HepG2 (cell line): ENCODE data around the gene STRIP1. TPM values are rescaled to one million over a fixed set of nuclear protein-coding genes. Genes with fewer than 3 reads are reported as not detected.
A peak's percentile ranks its signal among the peaks of the same experiment; 100 is the strongest.

Source experiments
- ATAC-seq: fragments of 200-7000 bp; cut with Tn5 transposase; 3 replicates; pipeline ENCODE4 v1.9.1; 2020; ENCODE audit warnings: mild to moderate bottlenecking, moderate library complexity
- BruUV-seq: library from RNA; stranded (reverse); fragments of 400-500 nt; replicated peaks from 2 replicates; lab custom pipeline; 2021; lab: Mats Ljungman, UMichigan
- CTCF ChIA-PET: fragments of 300-600 bp; formaldehyde crosslinking; extraction: SDS; loops from one replicate; lab custom pipeline; 2021; ENCODE audit warnings: low total read pairs, inconsistent platforms, low intra/inter-chr PET ratio; lab: Yijun Ruan, JAX
- POLR2A ChIA-PET: fragments of 350-600 bp; sonication (Branson Sonifier 250); formaldehyde crosslinking; loops from one replicate; lab custom pipeline; 2020; ENCODE audit warnings: antibody characterized with exemption, inconsistent platforms; lab: Yijun Ruan, JAX
- DNase-seq: peaks from one replicate; pipeline ENCODE4 v3.0.0-alpha.2; 2015; ENCODE audit warnings: low spot score
- FAIRE-seq: peaks from 3 replicates; lab custom pipeline; 2011; peaks lifted over from hg19 to GRCh38; lab: Jason Lieb, UNC
- H2AFZ ChIP-seq: one replicate; pipeline ENCODE4 v1.6.1; 2011; ENCODE audit warnings: low read length, inconsistent platforms
- H3K27ac ChIP-seq: fragments of 300-600 bp; 3 replicates; pipeline ENCODE4 v1.8.0; 2011; ENCODE audit warnings: mixed run types, mild to moderate bottlenecking, mixed read lengths, low read length, inconsistent platforms; ENCODE audit not compliant: insufficient read depth; ENCODE audit errors: extremely low read length
- H3K27me3 ChIP-seq, 2 experiments: fragments of 200-600 bp in 1 of 2; 2 replicates in 1 of 2; 3 replicates in 1 of 2; pipeline versions ENCODE4 v1.6.0 to v1.8.0; 2011; ENCODE audit warnings: low read length in 2 of 2, mild to moderate bottlenecking in 2 of 2, moderate library complexity in 2 of 2, inconsistent platforms in 1 of 2; ENCODE audit not compliant: insufficient read depth in 2 of 2, control insufficient read depth in 1 of 2
- H3K36me3 ChIP-seq, 2 experiments: fragments of 200-600 bp in 1 of 2; replicated peaks in 1 of 2; 2 replicates in 1 of 2; 3 replicates in 1 of 2; pipeline versions ENCODE4 v1.5.1 to v1.8.0; 2011; ENCODE audit warnings: low read length in 2 of 2, inconsistent platforms in 1 of 2; ENCODE audit not compliant: insufficient read depth in 2 of 2, control insufficient read depth in 1 of 2
- H3K4me1 ChIP-seq: 2 replicates; pipeline ENCODE4 v1.5.1; 2012; ENCODE audit warnings: low read length, inconsistent platforms; ENCODE audit not compliant: insufficient read depth
- H3K4me2 ChIP-seq: 2 replicates; pipeline ENCODE4 v1.6.0; 2011; ENCODE audit warnings: low read depth, low read length, inconsistent platforms
- H3K4me3 ChIP-seq, 3 experiments: fragments of 200-600 bp in 1 of 3; sonication (generic), shearing (Covaris generic) in 1 of 3; replicated peaks in 1 of 3; 2 replicates each; pipeline ENCODE4 v1.5.1; 2011 to 2016; ENCODE audit warnings: low read length in 3 of 3, inconsistent platforms in 2 of 3, low read depth in 2 of 3, mild to moderate bottlenecking in 2 of 3, control low read depth in 1 of 3, mixed read lengths in 1 of 3; ENCODE audit not compliant: insufficient read depth in 1 of 3
- H3K79me2 ChIP-seq: one replicate; pipeline ENCODE4 v1.6.1; 2011; ENCODE audit warnings: low read length, inconsistent platforms; ENCODE audit not compliant: insufficient read depth
- H3K9ac ChIP-seq: 2 replicates; pipeline ENCODE4 v1.6.0; 2011; ENCODE audit warnings: mild to moderate bottlenecking, low read depth, low read length, inconsistent platforms; ENCODE audit not compliant: insufficient read depth
- H3K9me3 ChIP-seq: 2 replicates; pipeline ENCODE4 v1.5.1; 2012; ENCODE audit warnings: mild to moderate bottlenecking, low read length
- H4K20me1 ChIP-seq: 2 replicates; pipeline ENCODE4 v1.6.0; 2011; ENCODE audit warnings: inconsistent platforms, mild to moderate bottlenecking, low read length, moderate library complexity; ENCODE audit not compliant: insufficient read depth
- ARNT ChIP-seq: fragments of 450-650 bp; IDR thresholded peaks from 2 replicates; pipeline ENCODE4 v1.6.1; 2017
- EED ChIP-seq: sonication (generic); formaldehyde crosslinking; IDR thresholded peaks from 2 replicates; pipeline ENCODE4 v1.5.0; 2020; ENCODE audit warnings: mild to moderate bottlenecking, missing genetic modification reagents
- FUBP1 ChIP-seq: sonication (generic); formaldehyde crosslinking; IDR thresholded peaks from 2 replicates; pipeline ENCODE4 v1.5.1; 2020; ENCODE audit warnings: missing genetic modification reagents, mild to moderate bottlenecking, borderline replicate concordance
- JUNB ChIP-seq: sonication (generic); formaldehyde crosslinking; IDR thresholded peaks from 2 replicates; pipeline ENCODE4 v1.8.0; 2022; ENCODE audit warnings: missing genetic modification reagents, mild to moderate bottlenecking, borderline replicate concordance
- POLR2G ChIP-seq: fragments of 200-400 bp; formaldehyde crosslinking; IDR thresholded peaks from 2 replicates; pipeline ENCODE4 v1.6.1; 2018; ENCODE audit warnings: mild to moderate bottlenecking, low read depth, low read length, moderate library complexity
- ZC3H4 ChIP-seq: sonication (generic); formaldehyde crosslinking; IDR thresholded peaks from 2 replicates; pipeline ENCODE4 v1.4.0; 2020; ENCODE audit warnings: missing genetic modification reagents, borderline replicate concordance
- ZNF263 ChIP-seq: sonication (generic); formaldehyde crosslinking; IDR thresholded peaks from 2 replicates; pipeline ENCODE4 v1.4.0; 2020; ENCODE audit warnings: missing genetic modification reagents
- ZNF275 ChIP-seq: sonication (generic); formaldehyde crosslinking; IDR thresholded peaks from 2 replicates; pipeline ENCODE4 v1.8.0; 2022; ENCODE audit warnings: missing genetic modification reagents, mild to moderate bottlenecking, inconsistent platforms, borderline replicate concordance
- ZNF431 ChIP-seq: sonication (generic); formaldehyde crosslinking; IDR thresholded peaks from 2 replicates; pipeline ENCODE4 v1.9.0; 2022; ENCODE audit warnings: missing genetic modification reagents, low read depth, mild to moderate bottlenecking, borderline replicate concordance
- ZNF747 ChIP-seq: sonication (generic); formaldehyde crosslinking; IDR thresholded peaks from 2 replicates; pipeline ENCODE4 v1.8.1; 2023; ENCODE audit warnings: missing genetic modification reagents, mild to moderate bottlenecking, borderline replicate concordance
- WGBS: methylation state at CpG from one replicate; pipeline ENCODE4 v1.1.6; 2017; ENCODE audit warnings: low lambda C conversion rate; 5-methylcytosine and 5-hydroxymethylcytosine counted together
- in situ Hi-C: cut with HindIII; loops from 2 replicates; pipeline ENCODE4 v1.10.0; 2017; ENCODE audit warnings: low pct_unique_long_range_greater_than_20kb; ENCODE audit not compliant: extremely low pct_ligation_motif_present
- intact Hi-C: fragments of 100-400 bp; cut with micrococcal nuclease; formaldehyde crosslinking; loops from one replicate; pipeline ENCODE4 v1.10.0; 2022; ENCODE audit not compliant: unreplicated experiment
- polyA plus RNA-seq, 8 experiments: library from polyadenylated mRNA; depleted of rRNA in 3 of 8; stranded (reverse) in 7 of 8; unstranded in 1 of 8; fragments of >200 nt; fragmentation: Illumina TruSeq in 4 of 8; extraction: Trizol in 4 of 8; gene quantifications; 2 replicates each; pipeline versions ENCODE4 v1.2.1 to v1.2.3, GENCODE V29; 2011 to 2016; ENCODE audit warnings: low read depth in 4 of 8, missing spikeins in 1 of 8, mixed read lengths in 1 of 8; ENCODE audit not compliant: insufficient read depth in 1 of 8
- total RNA-seq, 5 experiments: library from RNA; depleted of rRNA; stranded (reverse); fragments of >200 nt; fragmentation: Illumina TruSeq; extraction: Trizol; gene quantifications; 2 replicates each; pipeline ENCODE4 v1.2.3, GENCODE V29; 2016; ENCODE audit warnings: low read depth in 1 of 5
- TF ChIP-seq, protein P1 (sequence below): sonication (generic); formaldehyde crosslinking; IDR thresholded peaks from 2 replicates; pipeline ENCODE4 v1.5.0; 2020; ENCODE audit warnings: missing genetic modification reagents, mild to moderate bottlenecking, borderline replicate concordance

STRIP1 gene
- total and polyA plus RNA-seq, 2 of the 13 experiments (the other 11 are each of a cell fraction or from before 2014, with no cell fraction given): 20.9 to 27.9 TPM

GRCh38 chr1:109997867-109998229, 36.6 kb upstream of the STRIP1 start:
- BruUV-seq: no TSS peak
- Histone ChIP-seq H3K4me2 (no peak overlapping the region), H3K9me3 (no peaks in the 10 kb centered on the region), H3K79me2 (peaks cover 35% of the 10 kb centered on the region), H3K9ac (no peak overlapping the region), H3K4me3 (no peak overlapping the region), H3K27ac (no peak overlapping the region), H4K20me1 (peaks cover 8% of the 10 kb centered on the region), H3K36me3 (peaks cover 5 to 12% of the 10 kb centered on the region in 2 experiments; a peak in 3 of 5 replicates), H3K4me1 (peaks cover 26% of the 10 kb centered on the region), H2AFZ (no peak overlapping the region), H3K27me3 (no peaks in the 10 kb centered on the region)
- intact Hi-C loops: no loop called here
- CTCF ChIA-PET: no interaction called here
- FAIRE-seq: no peak
- TF ChIP-seq ZC3H4 (no peak), JUNB (CRISPR knock-in tag) (no peak), ZNF431 (no peak), FUBP1 (no peak), ARNT (no peak), ZNF263 (CRISPR knock-in tag) (peak; percentile 28; the same call in 1 of the 2 replicates)
- in situ Hi-C loops: no loop called here
- peak; percentile 49 for ATAC-seq
- POLR2A ChIA-PET: no interaction called here
- no peak for DNase-seq

DNA sequence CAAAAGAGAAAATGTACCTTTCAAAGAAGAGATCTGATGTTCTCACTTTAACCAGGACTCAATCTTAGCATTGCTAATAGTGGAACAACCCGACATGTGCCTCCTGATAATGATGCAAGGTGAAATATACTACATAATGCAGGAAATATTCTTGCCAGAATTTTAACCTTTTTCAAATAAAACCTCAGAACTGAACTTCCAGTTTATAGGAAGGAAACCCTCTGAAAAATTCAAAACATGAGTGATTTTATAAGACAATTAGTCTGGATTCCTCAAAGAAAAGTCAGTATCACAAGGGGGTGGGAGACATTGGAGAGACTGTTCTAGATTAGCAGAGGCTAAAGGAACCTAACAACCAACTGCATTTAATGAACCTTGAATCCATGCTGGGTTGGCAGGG, 31.7 kb upstream of the STRIP1 start:
- H3K4me3 ChIP-seq: no peak overlapping the region
- POLR2A ChIA-PET: no interaction called here
- WGBS: 97% methylated on average over 1 of the region's 1 CpG

More for the DNA sequence above, 31.7 kb upstream of the STRIP1 start:
- in situ Hi-C loops: no loop called here
- Histone ChIP-seq H3K9ac (no peak overlapping the region), H2AFZ (no peak overlapping the region), H3K4me2 (no peak overlapping the region), H3K79me2 (peaks cover 37% of the 10 kb centered on the region), H3K9me3 (no peaks in the 10 kb centered on the region), H3K27ac (peak overlapping the region; percentile 55), H3K4me1 (peaks cover 38% of the 10 kb centered on the region), H3K36me3 (no peaks in the 10 kb centered on the region), H3K27me3 (no peaks in the 10 kb centered on the region), H4K20me1 (peaks cover 1% of the 10 kb centered on the region; the same call in 1 of the 2 replicates)
- BruUV-seq: no TSS peak
- ATAC-seq (no peak), FAIRE-seq (no peak), DNase-seq (no peak)
- TF ChIP-seq, protein P1, sequence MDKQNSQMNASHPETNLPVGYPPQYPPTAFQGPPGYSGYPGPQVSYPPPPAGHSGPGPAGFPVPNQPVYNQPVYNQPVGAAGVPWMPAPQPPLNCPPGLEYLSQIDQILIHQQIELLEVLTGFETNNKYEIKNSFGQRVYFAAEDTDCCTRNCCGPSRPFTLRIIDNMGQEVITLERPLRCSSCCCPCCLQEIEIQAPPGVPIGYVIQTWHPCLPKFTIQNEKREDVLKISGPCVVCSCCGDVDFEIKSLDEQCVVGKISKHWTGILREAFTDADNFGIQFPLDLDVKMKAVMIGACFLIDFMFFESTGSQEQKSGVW: no peak
- TF ChIP-seq ZNF275: no peak
- no peak for TF ChIP-seq ZNF747 (CRISPR knock-in tag)
- TF ChIP-seq POLR2G: no peak
- TF ChIP-seq EED: no peak
- CTCF ChIA-PET: no interaction called here
- intact Hi-C loops: no loop called here
